OCI-LY3 (cell line): Measurements from ENCODE around the gene PRIMA1.

Source experiments
- EZH2phosphoT487 ChIP-seq: fragments of 200-600 bp; shearing (Covaris generic); IDR thresholded peaks from 2 replicates; pipeline ENCODE4 v1.6.1; 2018; ENCODE audit warnings: antibody characterized with exemption, mixed run types, low read depth
- TF ChIP-seq, protein P1 (sequence below): fragments of 200-600, 300-600 bp; sonication (generic); IDR thresholded peaks from 2 replicates; pipeline ENCODE4 v1.5.1; 2014; ENCODE audit warnings: antibody characterized with exemption, low read length, low read depth

DNA sequence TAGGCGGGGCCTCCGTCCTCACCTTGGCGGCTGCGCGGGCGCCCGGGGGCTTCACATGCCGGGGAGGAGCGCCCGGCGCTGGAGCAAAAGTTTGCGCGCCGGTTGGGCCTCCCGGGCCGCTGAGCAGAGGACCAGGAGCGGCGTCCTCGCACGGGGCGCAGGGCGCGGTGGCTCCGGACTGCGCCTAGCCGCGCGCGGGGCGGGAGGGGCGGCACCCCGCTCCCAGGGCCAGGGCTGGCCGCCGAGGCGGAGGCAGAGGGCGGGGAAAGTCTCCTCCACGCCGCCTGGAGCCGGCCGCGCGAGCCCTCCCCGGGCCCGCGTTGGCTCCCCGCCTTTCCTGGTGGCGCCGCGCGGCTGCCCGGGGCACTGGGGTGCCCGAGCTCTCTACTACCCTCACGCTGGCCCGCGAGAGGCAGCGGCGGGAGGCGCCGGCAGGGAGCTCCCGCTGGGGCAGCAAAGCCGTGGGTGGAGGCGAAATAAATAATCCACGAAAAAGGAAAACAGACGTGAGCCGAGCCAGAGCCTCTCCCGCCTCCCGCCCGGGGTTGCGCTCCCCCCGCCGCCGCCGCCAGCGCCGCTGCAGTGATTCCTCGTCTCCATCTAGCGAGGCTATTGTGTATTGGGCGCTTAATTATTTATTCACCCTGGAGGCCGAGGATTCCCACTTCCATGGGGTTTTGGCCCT is 400 bp upstream of the PRIMA1 start:
- TF ChIP-seq, protein P1, sequence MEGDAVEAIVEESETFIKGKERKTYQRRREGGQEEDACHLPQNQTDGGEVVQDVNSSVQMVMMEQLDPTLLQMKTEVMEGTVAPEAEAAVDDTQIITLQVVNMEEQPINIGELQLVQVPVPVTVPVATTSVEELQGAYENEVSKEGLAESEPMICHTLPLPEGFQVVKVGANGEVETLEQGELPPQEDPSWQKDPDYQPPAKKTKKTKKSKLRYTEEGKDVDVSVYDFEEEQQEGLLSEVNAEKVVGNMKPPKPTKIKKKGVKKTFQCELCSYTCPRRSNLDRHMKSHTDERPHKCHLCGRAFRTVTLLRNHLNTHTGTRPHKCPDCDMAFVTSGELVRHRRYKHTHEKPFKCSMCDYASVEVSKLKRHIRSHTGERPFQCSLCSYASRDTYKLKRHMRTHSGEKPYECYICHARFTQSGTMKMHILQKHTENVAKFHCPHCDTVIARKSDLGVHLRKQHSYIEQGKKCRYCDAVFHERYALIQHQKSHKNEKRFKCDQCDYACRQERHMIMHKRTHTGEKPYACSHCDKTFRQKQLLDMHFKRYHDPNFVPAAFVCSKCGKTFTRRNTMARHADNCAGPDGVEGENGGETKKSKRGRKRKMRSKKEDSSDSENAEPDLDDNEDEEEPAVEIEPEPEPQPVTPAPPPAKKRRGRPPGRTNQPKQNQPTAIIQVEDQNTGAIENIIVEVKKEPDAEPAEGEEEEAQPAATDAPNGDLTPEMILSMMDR: no peak
- no peak for TF ChIP-seq EZH2phosphoT487
